ENCODE results near the gene IPO4.

The IPO4 gene

DNA sequence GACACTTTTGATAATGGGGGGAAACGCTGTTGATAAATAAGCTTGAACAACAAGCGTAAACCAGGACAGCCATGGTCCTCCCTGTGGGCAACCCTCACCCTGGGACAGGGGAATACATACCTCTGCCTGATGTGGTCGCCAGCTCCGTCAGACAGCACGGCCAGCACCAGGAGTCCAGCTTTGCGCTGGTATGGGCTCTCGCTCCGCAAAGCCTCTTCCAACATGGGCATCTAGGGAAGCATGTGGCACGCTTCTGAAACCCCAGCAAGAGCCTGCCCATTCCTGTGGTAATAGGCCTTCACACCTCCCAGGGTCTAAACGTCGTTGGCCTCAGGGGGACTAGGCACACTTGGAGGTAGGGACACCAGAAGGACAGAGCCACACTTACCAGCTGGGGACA lies 2.9 kb downstream of the IPO4 start:
- Histone ChIP-seq H3K27ac (ENCODE audit: low read length) (no peak overlapping the region), H3K27me3 (replicated peaks; ENCODE audit: insufficient read depth, low read length) (no peaks in the 10 kb centered on the region), H3K9me3 (replicated peaks; ENCODE audit: insufficient read depth, low read length) (no peaks in the 10 kb centered on the region), H3K4me3 (ENCODE audit: low read length) (no peak overlapping the region), H3K9ac (ENCODE audit: low read length) (no peak overlapping the region), H3F3A (ENCODE audit: insufficient read depth, low read length) (peaks cover 14% of the 10 kb centered on the region), H3K79me2 (ENCODE audit: low read length) (peaks cover 4% of the 10 kb centered on the region; the same call in 1 of the 2 replicates), H3K36me3 (replicated peaks; ENCODE audit: insufficient read depth, low read length) (no peaks in the 10 kb centered on the region), H4K20me1 (ENCODE audit: insufficient read depth, low read length) (no peaks in the 10 kb centered on the region), H3K4me1 (ENCODE audit: low read length) (peaks cover 5% of the 10 kb centered on the region; the same call in 1 of the 2 replicates), H3K9me2 (replicated peaks; ENCODE audit: insufficient read depth, low read length) (no peaks in the 10 kb centered on the region), H2AFZ (ENCODE audit: low read length) (no peak overlapping the region), H3K4me2 (ENCODE audit: low read depth, low read length) (no peak overlapping the region)
- no peak for DNase-seq
- TF ChIP-seq EZH2phosphoT487 (IDR thresholded peaks at IDR 0.05; ENCODE audit: low read length) (no peak), EZH2 (optimal IDR thresholded peaks at IDR 0.05; ENCODE audit: low read depth, low read length) (no peak)
- TF ChIP-seq, protein P1, sequence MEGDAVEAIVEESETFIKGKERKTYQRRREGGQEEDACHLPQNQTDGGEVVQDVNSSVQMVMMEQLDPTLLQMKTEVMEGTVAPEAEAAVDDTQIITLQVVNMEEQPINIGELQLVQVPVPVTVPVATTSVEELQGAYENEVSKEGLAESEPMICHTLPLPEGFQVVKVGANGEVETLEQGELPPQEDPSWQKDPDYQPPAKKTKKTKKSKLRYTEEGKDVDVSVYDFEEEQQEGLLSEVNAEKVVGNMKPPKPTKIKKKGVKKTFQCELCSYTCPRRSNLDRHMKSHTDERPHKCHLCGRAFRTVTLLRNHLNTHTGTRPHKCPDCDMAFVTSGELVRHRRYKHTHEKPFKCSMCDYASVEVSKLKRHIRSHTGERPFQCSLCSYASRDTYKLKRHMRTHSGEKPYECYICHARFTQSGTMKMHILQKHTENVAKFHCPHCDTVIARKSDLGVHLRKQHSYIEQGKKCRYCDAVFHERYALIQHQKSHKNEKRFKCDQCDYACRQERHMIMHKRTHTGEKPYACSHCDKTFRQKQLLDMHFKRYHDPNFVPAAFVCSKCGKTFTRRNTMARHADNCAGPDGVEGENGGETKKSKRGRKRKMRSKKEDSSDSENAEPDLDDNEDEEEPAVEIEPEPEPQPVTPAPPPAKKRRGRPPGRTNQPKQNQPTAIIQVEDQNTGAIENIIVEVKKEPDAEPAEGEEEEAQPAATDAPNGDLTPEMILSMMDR (IDR thresholded peaks at IDR 0.05; ENCODE audit: low read length): no peak

DNA sequence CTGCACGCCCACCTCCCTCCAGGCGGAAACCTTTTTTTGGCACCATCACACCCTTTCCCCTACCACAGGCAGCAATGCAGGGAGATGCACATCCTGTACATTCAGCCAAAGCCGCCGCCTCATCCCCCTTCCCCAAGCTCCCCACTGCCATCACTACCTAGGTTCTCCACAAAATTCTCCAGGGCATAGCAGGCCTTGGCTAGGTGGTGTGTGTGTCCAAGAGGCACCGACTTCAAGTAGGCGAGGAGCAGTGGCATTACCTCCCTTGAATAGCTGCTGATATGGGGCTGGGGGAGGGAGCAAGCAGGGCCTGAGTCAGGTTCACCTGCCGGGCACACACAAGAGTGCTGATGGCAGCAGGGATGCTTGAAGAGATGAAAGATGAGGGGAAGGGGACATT lies 3.6 kb downstream of the IPO4 start:
- H3K36me3 ChIP-seq (replicated peaks; ENCODE audit: insufficient read depth, low read length): no peaks in the 10 kb centered on the region
- H3K4me1 ChIP-seq (ENCODE audit: low read length): peaks cover 5% of the 10 kb centered on the region; the same call in 1 of the 2 replicates
- peaks cover 14% of the 10 kb centered on the region for H3F3A ChIP-seq (ENCODE audit: insufficient read depth, low read length)
- no peak overlapping the region for H2AFZ ChIP-seq (ENCODE audit: low read length)
- TF ChIP-seq EZH2phosphoT487 (IDR thresholded peaks at IDR 0.05; ENCODE audit: low read length) (no peak), EZH2 (optimal IDR thresholded peaks at IDR 0.05; ENCODE audit: low read depth, low read length) (no peak)
- TF ChIP-seq, protein P1 (IDR thresholded peaks at IDR 0.05; ENCODE audit: low read length): no peak
- no peaks in the 10 kb centered on the region for H3K27me3 ChIP-seq (replicated peaks; ENCODE audit: insufficient read depth, low read length)
- H3K9me3 ChIP-seq (replicated peaks; ENCODE audit: insufficient read depth, low read length): no peaks in the 10 kb centered on the region
- no peak overlapping the region for H3K9ac ChIP-seq (ENCODE audit: low read length)
- H4K20me1 ChIP-seq (ENCODE audit: insufficient read depth, low read length): no peaks in the 10 kb centered on the region
- H3K4me2 ChIP-seq (ENCODE audit: low read depth, low read length): no peak overlapping the region
- H3K4me3 ChIP-seq (ENCODE audit: low read length): no peak overlapping the region
- no peaks in the 10 kb centered on the region for H3K9me2 ChIP-seq (replicated peaks; ENCODE audit: insufficient read depth, low read length)
- DNase-seq: no peak
- peaks cover 4% of the 10 kb centered on the region; the same call in 1 of the 2 replicates for H3K79me2 ChIP-seq (ENCODE audit: low read length)
- H3K27ac ChIP-seq (ENCODE audit: low read length): no peak overlapping the region

DNA sequence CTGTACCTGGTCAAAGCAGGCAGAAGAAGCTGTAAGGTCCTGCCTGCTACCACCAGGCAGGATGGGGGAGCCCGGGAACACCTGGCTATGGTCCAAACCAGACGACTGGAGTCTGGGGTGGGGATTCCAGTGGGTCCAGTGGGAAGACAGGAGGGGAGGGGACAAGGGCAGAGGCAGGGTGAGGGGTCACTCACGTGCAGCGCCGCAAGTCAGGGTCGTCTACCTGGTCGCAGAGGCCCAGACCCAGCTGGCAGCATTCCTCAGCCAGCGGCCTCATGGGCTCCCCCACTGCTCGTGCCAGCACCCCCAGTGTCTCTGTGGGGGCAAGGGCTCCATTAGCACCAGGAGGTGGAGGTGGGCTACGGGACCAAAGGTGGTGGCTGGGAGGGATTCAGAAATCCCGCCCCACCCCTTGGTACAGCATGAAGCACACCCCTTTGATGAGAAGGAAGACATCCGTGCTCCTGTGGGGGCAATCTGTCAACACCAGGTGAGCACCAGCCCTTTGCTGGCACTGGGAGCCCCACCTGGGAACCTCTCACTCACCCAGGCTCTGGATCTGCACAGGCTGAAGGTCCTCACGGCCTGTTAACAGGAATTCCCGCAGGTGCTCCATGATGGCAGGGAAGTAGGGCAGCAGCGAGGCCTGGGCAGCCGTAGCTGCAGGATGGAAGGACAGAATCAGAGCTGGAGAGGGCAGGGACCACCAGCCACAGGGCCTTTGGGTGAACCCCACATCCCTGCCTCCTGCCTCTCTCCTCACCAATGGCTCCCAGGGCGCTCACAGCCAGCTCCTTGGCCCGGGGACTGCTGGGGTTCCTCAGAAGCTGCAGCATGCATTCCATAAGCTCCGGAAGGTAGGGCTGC lies 4.3 kb downstream of the IPO4 start:
- H3K9ac ChIP-seq (ENCODE audit: low read length): no peak overlapping the region
- H3K4me2 ChIP-seq (ENCODE audit: low read depth, low read length): no peak overlapping the region
- H3K4me3 ChIP-seq (ENCODE audit: low read length): no peak overlapping the region

More for the DNA sequence above, 4.3 kb downstream of the IPO4 start:
- no peaks in the 10 kb centered on the region for H4K20me1 ChIP-seq (ENCODE audit: insufficient read depth, low read length)
- H3K9me3 ChIP-seq (replicated peaks; ENCODE audit: insufficient read depth, low read length): no peaks in the 10 kb centered on the region
- no peaks in the 10 kb centered on the region for H3K27me3 ChIP-seq (replicated peaks; ENCODE audit: insufficient read depth, low read length)
- no peak overlapping the region for H2AFZ ChIP-seq (ENCODE audit: low read length)
- peaks cover 5% of the 10 kb centered on the region; the same call in 1 of the 2 replicates for H3K4me1 ChIP-seq (ENCODE audit: low read length)
- DNase-seq: no peak
- no peaks in the 10 kb centered on the region for H3K36me3 ChIP-seq (replicated peaks; ENCODE audit: insufficient read depth, low read length)
- TF ChIP-seq EZH2phosphoT487 (IDR thresholded peaks at IDR 0.05; ENCODE audit: low read length) (no peak), EZH2 (optimal IDR thresholded peaks at IDR 0.05; ENCODE audit: low read depth, low read length) (no peak)
- TF ChIP-seq, protein P1 (IDR thresholded peaks at IDR 0.05; ENCODE audit: low read length): no peak
- peaks cover 4% of the 10 kb centered on the region; the same call in 1 of the 2 replicates for H3K79me2 ChIP-seq (ENCODE audit: low read length)
- H3K9me2 ChIP-seq (replicated peaks; ENCODE audit: insufficient read depth, low read length): no peaks in the 10 kb centered on the region
- peaks cover 12% of the 10 kb centered on the region for H3F3A ChIP-seq (ENCODE audit: insufficient read depth, low read length)
- H3K27ac ChIP-seq (ENCODE audit: low read length): no peak overlapping the region
